CD14-positive monocyte (primary cell): ENCODE measurements around the gene ANTXR2. TPM values are rescaled to one million over a fixed set of nuclear protein-coding genes. Genes with fewer than 3 reads are reported as not detected.

Source experiments
- DNase-seq, 3 donors: peaks; one replicate each; pipeline ENCODE4 v3.0.0-alpha.2; 2011 to 2022
- H2AFZ ChIP-seq: 2 replicates; pipeline ENCODE4 v1.6.0; 2012; ENCODE audit warnings: mild to moderate bottlenecking, low read depth, low read length, inconsistent platforms; ENCODE audit not compliant: insufficient read depth, poor library complexity, severe bottlenecking
- H3K27ac ChIP-seq, 2 donors: 1 replicate in 1 of 2; 2 replicates in 1 of 2; pipeline ENCODE4 v1.5.1; 2012 to 2013; ENCODE audit warnings: low read length in 2 of 2, control low read depth in 1 of 2, inconsistent platforms in 1 of 2, low read depth in 1 of 2, mild to moderate bottlenecking in 1 of 2
- H3K27me3 ChIP-seq, 2 donors: one replicate each; pipeline versions ENCODE4 v1.6.0 to v1.6.1; 2011 to 2013; ENCODE audit warnings: low read length in 2 of 2; ENCODE audit not compliant: control insufficient read depth in 2 of 2, insufficient read depth in 2 of 2
- H3K36me3 ChIP-seq, 2 donors: replicated peaks in 1 of 2; 1 replicate in 1 of 2; 2 replicates in 1 of 2; pipeline versions ENCODE4 v1.5.1 to v1.6.1; 2012 to 2013; ENCODE audit warnings: low read length in 2 of 2, control low read depth in 1 of 2, inconsistent platforms in 1 of 2, mild to moderate bottlenecking in 1 of 2; ENCODE audit not compliant: insufficient read depth in 2 of 2, control insufficient read depth in 1 of 2
- H3K4me1 ChIP-seq, 2 donors: 1 replicate in 1 of 2; 2 replicates in 1 of 2; pipeline versions ENCODE4 v1.5.1 to v1.6.1; 2012 to 2013; ENCODE audit warnings: low read length in 2 of 2, control low read depth in 1 of 2, inconsistent platforms in 1 of 2, mild to moderate bottlenecking in 1 of 2, moderate library complexity in 1 of 2; ENCODE audit not compliant: insufficient read depth in 2 of 2, control insufficient read depth in 1 of 2
- H3K4me2 ChIP-seq: replicated peaks from 2 replicates; pipeline ENCODE3; 2012; ENCODE audit warnings: low read length, moderate library complexity, mild to moderate bottlenecking; ENCODE audit not compliant: poor library complexity, severe bottlenecking; ENCODE audit errors: extremely low read depth
- H3K4me3 ChIP-seq, 3 experiments: fragments of 200-600 bp in 1 of 3; sonication (generic) in 1 of 3; replicated peaks in 1 of 3; 1 replicate in 2 of 3; 2 replicates in 1 of 3; pipeline ENCODE4 v1.5.1; 2011 to 2013; ENCODE audit warnings: low read length in 3 of 3, mild to moderate bottlenecking in 3 of 3, control low read depth in 2 of 3, low read depth in 2 of 3, inconsistent platforms in 1 of 3, moderate library complexity in 1 of 3
- H3K79me2 ChIP-seq: 2 replicates; pipeline ENCODE4 v1.6.0; 2012; ENCODE audit warnings: mild to moderate bottlenecking, control low read depth, inconsistent platforms, low read length, moderate library complexity; ENCODE audit not compliant: insufficient read depth
- H3K9ac ChIP-seq: 2 replicates; pipeline ENCODE4 v1.6.0; 2017; ENCODE audit warnings: low read length, mild to moderate bottlenecking; ENCODE audit not compliant: insufficient read depth, poor library complexity, severe bottlenecking
- H3K9me3 ChIP-seq, 2 donors: replicated peaks in 1 of 2; 1 replicate in 1 of 2; 2 replicates in 1 of 2; pipeline versions ENCODE4 v1.5.1 to v1.6.1; 2012 to 2013; ENCODE audit warnings: low read length in 2 of 2, control low read depth in 1 of 2; ENCODE audit not compliant: control insufficient read depth in 1 of 2, insufficient read depth in 1 of 2
- H4K20me1 ChIP-seq: 2 replicates; pipeline ENCODE4 v1.6.0; 2012; ENCODE audit warnings: mild to moderate bottlenecking, low read length, control low read depth, moderate library complexity; ENCODE audit not compliant: insufficient read depth
- H3K27ac Mint-ChIP-seq, 7 donors: one replicate each; pipeline ENCODE4 v1.8.0; 2020; ENCODE audit warnings: mild to moderate bottlenecking in 7 of 7, mixed read lengths in 7 of 7, moderate library complexity in 6 of 7, inconsistent platforms in 2 of 7
- H3K27me3 Mint-ChIP-seq, 3 donors: one replicate each; pipeline ENCODE4 v1.8.0; 2021 to 2022; ENCODE audit warnings: low read depth in 3 of 3, mild to moderate bottlenecking in 3 of 3, mixed read lengths in 3 of 3, moderate library complexity in 3 of 3, inconsistent platforms in 1 of 3
- H3K36me3 Mint-ChIP-seq, 2 donors: one replicate each; pipeline ENCODE4 v1.8.0; 2020; ENCODE audit warnings: mixed read lengths in 2 of 2, inconsistent platforms in 1 of 2, mild to moderate bottlenecking in 1 of 2
- H3K4me1 Mint-ChIP-seq: one replicate; pipeline ENCODE4 v1.8.0; 2020; ENCODE audit warnings: mild to moderate bottlenecking, mixed read lengths
- H3K4me3 Mint-ChIP-seq, 2 donors: one replicate each; pipeline ENCODE4 v1.8.0; 2020; ENCODE audit warnings: mild to moderate bottlenecking in 2 of 2, mixed read lengths in 2 of 2, moderate library complexity in 1 of 2
- H3K9me3 Mint-ChIP-seq, 7 donors: one replicate each; pipeline ENCODE4 v1.8.0; 2020 to 2022; ENCODE audit warnings: mixed read lengths in 7 of 7, mild to moderate bottlenecking in 6 of 7, moderate library complexity in 6 of 7, inconsistent platforms in 2 of 7
- WGBS: methylation state at CpG from one replicate; pipeline ENCODE4 v1.1.5; 2013; ENCODE audit warnings: missing lambda C conversion rate; ENCODE audit not compliant: insufficient coverage; 5-methylcytosine and 5-hydroxymethylcytosine counted together
- intact Hi-C, 2 donors: fragments of 100-400 bp; cut with micrococcal nuclease; formaldehyde crosslinking; loops; one replicate each; pipeline versions ENCODE4 v1.15.0 to v1.15.1; 2023
- polyA plus RNA-seq, 3 donors: library from polyadenylated mRNA; depleted of rRNA in 1 of 3; unstranded in 2 of 3; stranded (reverse) in 1 of 3; fragments of 300-500 nt in 2 of 3; fragments of >200 nt in 1 of 3; fragmentation: Illumina TruSeq in 2 of 3; gene quantifications; 1 replicate in 2 of 3; 2 replicates in 1 of 3; pipeline ENCODE4 v1.2.3, GENCODE V29; 2012 to 2021
- TF ChIP-seq, protein P1 (sequence below): fragments of 200-600 bp; IDR thresholded peaks from one replicate; pipeline ENCODE4 v1.8.0; 2022; ENCODE audit warnings: antibody characterized with exemption, mild to moderate bottlenecking

ANTXR2 gene
- polyA plus RNA-seq, 3 donors: 15.4 to 69.6 (median 59.2) TPM

DNA sequence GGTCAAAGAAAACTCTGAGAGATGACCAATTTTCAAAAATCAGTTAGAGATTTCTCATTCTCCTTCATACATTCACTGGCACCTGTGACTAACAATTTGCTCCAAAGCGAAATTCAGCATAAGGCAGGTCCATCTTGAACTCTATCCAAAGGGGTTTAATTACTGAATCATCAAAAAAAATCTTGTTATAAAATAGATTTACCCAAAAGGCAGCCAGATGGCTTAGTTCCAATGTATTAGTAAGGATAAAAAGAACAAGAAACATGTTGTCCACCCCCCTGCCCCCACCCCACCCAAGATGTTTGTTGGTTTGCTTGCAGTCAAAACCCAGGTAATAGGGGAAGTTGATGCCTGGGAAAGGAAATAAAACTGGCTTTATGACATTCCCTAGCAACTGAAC lies 200.3 kb downstream of the ANTXR2 start:
- H3K79me2 ChIP-seq: no peaks in the 10 kb centered on the region

DNA sequence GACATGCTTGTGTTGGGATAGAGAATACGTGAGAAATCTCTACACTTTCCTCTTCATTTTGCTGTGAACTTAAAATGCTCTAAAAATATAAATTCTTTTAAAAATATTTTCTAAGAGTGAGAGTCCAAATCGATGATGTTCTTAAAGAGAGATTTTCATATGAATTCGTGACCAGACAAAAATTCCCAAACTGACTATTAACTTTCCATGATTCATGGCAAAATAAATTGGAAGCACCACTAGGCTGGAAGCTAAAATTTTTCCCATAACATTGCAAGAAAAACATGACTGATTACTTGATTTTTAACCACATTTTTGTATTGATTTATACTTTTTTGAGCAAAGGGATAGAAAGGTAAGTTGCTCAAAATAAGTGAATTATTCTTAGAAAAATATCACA lies 201.1 kb downstream of the ANTXR2 start:
- H3K79me2 ChIP-seq: no peaks in the 10 kb centered on the region
- no peak overlapping the region for H3K4me3 ChIP-seq
- TF ChIP-seq, protein P1, sequence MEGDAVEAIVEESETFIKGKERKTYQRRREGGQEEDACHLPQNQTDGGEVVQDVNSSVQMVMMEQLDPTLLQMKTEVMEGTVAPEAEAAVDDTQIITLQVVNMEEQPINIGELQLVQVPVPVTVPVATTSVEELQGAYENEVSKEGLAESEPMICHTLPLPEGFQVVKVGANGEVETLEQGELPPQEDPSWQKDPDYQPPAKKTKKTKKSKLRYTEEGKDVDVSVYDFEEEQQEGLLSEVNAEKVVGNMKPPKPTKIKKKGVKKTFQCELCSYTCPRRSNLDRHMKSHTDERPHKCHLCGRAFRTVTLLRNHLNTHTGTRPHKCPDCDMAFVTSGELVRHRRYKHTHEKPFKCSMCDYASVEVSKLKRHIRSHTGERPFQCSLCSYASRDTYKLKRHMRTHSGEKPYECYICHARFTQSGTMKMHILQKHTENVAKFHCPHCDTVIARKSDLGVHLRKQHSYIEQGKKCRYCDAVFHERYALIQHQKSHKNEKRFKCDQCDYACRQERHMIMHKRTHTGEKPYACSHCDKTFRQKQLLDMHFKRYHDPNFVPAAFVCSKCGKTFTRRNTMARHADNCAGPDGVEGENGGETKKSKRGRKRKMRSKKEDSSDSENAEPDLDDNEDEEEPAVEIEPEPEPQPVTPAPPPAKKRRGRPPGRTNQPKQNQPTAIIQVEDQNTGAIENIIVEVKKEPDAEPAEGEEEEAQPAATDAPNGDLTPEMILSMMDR: no peak
- no peaks in the 10 kb centered on the region for H4K20me1 ChIP-seq
- no peaks in the 10 kb centered on the region for H3K9me3 ChIP-seq
- no peak overlapping the region for H2AFZ ChIP-seq
- H3K4me2 ChIP-seq: no peak overlapping the region
- no peaks in the 10 kb centered on the region for H3K27me3 ChIP-seq
- intact Hi-C loops: no loop called here
- H3K27ac Mint-ChIP-seq: no peak overlapping the region
- no peak overlapping the region for H3K9ac ChIP-seq
- no peak overlapping the region for H3K27ac ChIP-seq
- no peak for DNase-seq
- H3K4me3 Mint-ChIP-seq: no peak overlapping the region
- H3K9me3 Mint-ChIP-seq: peaks cover 0 to 2% (median under 1%) of the 10 kb centered on the region in 7 donors
- no peaks in the 10 kb centered on the region for H3K27me3 Mint-ChIP-seq
- H3K36me3 Mint-ChIP-seq: no peaks in the 10 kb centered on the region
- H3K36me3 ChIP-seq: no peaks in the 10 kb centered on the region
- H3K4me1 ChIP-seq: no peaks in the 10 kb centered on the region
- no CpG with 5 or more reads among the region's 3 CpGs for WGBS
- H3K4me1 Mint-ChIP-seq: no peaks in the 10 kb centered on the region

More for the DNA sequence above, 200.3 kb downstream of the ANTXR2 start:
- intact Hi-C loops: no loop called here
- TF ChIP-seq, protein P1: no peak
- H3K9me3 ChIP-seq: no peaks in the 10 kb centered on the region
- WGBS: no CpG with 5 or more reads among the region's 1 CpG
- no peaks in the 10 kb centered on the region for H3K4me1 ChIP-seq
- H3K4me2 ChIP-seq: no peak overlapping the region
- H3K9me3 Mint-ChIP-seq: peaks cover 0 to 4% (median 2%) of the 10 kb centered on the region in 7 donors
- H3K4me3 ChIP-seq: no peak overlapping the region
- H4K20me1 ChIP-seq: no peaks in the 10 kb centered on the region
- no peaks in the 10 kb centered on the region for H3K36me3 Mint-ChIP-seq
- no peak overlapping the region for H3K27ac ChIP-seq
- no peaks in the 10 kb centered on the region for H3K4me1 Mint-ChIP-seq
- no peaks in the 10 kb centered on the region for H3K36me3 ChIP-seq
- no peak for DNase-seq
- H3K27ac Mint-ChIP-seq: no peak overlapping the region
- H3K27me3 Mint-ChIP-seq: no peaks in the 10 kb centered on the region
- H2AFZ ChIP-seq: no peak overlapping the region
- no peak overlapping the region for H3K4me3 Mint-ChIP-seq
- no peaks in the 10 kb centered on the region for H3K27me3 ChIP-seq
- no peak overlapping the region for H3K9ac ChIP-seq
